NOMO-1 (cell line): ENCODE data around the gene BRCA1.
"Not testable (repeated sequence)": the region's sequence is repeated elsewhere in the genome, so short reads cannot be mapped to it uniquely, and the experiment has no call there.

Source experiments
- DNase-seq, 2 experiments: peaks; one replicate each; lab custom pipeline; 2025; ENCODE audit not compliant: unreplicated experiment in 2 of 2; lab: John Stamatoyannopoulos, UW

The BRCA1 gene

GRCh38 chr17:43125133-43125966 lies at the start of gene BRCA1:
Gene BRCA1, minus strand, starts transcription at chr17:43125364. Its CDS starts 1,268 bp downstream, at chr17:43124096.
- peak; percentile 100 for DNase-seq

- DNase-seq = peak; percentile 36 to 63
These were observed 46.7 kb upstream of the BRCA1 start for GRCh38 chr17:43171586-43172487.

DNA sequence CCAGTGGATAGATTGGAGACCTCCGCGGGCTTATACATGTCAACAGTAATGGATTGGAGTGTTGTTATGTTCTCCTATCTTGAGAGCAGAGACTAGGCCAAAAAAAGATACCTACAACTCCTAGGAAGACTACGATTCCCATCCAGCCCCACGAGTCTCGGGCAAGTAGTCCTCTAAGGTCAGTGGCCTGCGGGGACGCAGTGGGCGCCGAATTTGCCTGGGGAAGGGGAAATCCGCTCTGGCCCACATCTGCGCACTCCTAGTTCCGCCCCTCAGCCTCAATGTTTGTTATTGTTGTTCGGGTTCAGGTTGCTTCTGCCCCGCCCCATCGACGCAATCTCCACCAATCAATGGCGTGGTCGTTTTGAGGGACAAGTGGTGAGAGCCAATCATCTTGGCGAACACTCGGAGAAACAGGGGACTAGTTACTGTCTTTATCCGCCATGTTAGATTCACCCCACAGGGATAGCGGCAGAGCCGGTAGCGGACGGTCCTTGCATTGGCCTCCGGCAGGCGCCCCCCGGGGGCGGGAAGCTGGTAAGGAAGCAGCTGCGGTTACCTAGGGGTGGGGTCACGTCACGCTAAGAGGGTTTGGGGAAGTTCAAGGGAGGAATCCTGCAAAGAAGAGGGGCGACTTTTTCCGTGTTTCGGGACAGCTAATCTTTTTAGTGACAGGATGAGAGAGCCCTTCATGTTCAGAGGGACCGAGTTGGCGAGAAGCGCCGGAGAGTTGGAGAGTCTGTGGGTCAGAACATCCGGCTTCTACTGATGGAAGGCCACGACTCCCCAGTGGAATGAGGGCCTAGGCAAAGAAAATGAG lies 45.8 kb upstream of the BRCA1 start, which contains the start of gene NBR1:
Gene NBR1, plus strand, starts transcription at position 449 of the 820 bp plus-strand sequence. CDS start 4,586 bp downstream, outside the sequence.
- DNase-seq = peak; percentile 96 to 97

DNA sequence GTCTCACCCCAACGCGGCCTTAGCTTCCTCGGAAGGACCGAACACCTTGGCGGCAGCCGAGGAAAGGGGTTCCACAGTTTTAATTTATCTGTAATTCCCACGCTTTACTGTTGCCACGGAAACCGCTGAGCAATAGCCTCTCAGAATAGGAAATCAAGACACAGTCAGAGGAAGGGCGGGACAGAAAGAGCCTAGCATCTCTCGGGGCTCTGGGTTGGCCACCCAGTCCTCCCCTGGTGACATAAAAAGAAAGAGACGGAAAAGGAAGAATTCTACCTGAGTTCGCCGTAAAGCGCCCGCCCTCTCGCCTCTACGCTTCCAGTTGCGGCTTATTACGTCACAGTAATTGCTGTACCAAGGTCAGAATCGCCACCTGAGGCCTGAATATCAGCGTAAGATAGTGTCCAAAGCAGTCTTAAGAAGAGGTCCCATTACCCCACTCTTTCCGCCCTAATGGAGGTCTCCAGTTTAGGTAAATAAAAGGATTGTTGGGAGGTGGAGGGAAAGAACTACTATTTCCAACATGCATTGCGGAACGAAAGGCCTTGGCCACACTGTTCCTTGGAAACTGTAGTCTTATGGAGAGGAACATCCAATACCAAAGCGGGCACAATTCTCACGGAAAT lies 45.1 kb upstream of the BRCA1 start:
- DNase-seq = peak; percentile 97 to 99

DNA sequence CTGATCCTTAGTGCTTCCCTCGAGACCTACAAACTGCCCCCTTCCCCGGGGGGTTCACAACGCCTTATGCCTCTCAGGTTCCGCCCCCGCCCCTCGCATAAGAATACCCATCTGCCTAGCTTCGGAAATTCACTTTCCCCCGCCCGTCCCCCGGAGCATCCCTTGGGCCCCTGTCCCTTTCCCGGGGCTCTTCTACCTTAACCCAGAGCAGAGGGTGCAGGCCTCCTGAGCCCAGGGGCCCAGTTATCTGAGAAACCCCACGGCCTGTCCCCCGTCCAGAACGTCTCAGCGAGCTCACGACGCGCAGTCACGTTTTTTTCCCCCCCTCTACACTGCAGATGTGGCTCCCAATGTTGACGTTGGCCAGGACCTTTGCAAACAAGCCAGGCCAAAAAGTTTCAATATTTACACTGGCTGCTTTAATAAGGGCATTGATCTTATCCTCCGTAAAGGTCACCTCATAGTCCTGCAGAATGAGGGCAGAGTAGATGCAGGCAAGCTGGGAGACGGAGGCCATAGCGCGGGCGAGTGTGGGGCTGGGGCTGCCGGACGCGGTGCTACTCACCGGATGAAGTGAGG lies 44.5 kb upstream of the BRCA1 start:
- DNase-seq = peak in 1 of 2 experiments; percentile 41

- DNase-seq = not testable (repeated sequence)
These were observed 40.8 kb upstream of the BRCA1 start for GRCh38 chr17:43165971-43166370.

GRCh38 chr17:43159957-43160356 lies 34.8 kb upstream of the BRCA1 start:
- not testable (repeated sequence) for DNase-seq

GRCh38 chr17:43159232-43159631 lies 34.1 kb upstream of the BRCA1 start:
- not testable (repeated sequence) for DNase-seq

GRCh38 chr17:43155666-43156065 lies 30.5 kb upstream of the BRCA1 start:
- no peak for DNase-seq

- DNase-seq = not testable (repeated sequence)
These were observed 28.2 kb upstream of the BRCA1 start for GRCh38 chr17:43153197-43153835.

DNA sequence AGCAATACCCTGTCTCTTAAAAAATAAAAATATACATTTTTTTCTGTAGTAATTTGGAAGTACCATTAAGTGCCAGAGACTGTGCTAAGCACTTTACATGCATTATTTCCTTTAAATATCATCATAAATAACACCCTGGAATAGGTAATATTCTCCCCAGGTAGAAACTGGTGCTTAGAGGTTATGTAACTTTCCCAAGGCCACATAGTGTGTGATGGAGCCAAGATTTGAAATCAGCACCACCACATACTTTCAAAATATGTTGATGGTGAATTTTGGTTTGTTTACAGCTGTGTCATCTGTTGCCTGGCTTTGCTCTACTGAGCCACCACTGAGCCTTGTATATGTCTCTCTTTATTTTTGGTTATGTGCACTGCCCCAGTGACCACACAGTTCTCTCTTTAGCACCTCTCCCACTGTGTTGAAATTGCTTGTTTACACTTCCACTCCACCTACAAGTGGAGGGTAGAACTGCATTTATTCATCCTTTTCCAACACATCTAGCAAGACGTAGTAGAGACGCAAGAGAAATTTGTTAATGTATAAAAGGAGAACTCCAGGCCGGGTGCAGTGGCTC lies 26.8 kb upstream of the BRCA1 start:
- DNase-seq = no peak

DNA sequence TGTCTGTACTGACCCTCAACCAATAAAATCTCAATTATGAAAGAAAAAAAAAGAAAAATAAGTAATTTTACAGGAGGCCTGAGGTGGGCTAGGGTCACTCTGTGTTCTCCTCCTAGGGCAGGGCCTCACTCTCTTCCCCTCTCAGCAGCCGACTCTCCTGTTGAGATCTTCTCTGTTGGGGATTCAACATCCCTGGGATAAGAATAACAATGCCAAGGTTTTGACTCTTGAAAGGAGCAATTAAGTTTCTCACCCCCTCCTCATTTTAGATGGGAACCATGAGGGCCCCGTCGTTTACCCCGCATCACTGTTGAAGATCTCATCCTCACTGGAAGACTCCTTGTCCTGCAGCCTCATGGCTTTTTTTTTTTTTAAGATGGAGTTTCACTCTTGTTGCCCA lies 21.5 kb upstream of the BRCA1 start:
- DNase-seq = no peak

DNA sequence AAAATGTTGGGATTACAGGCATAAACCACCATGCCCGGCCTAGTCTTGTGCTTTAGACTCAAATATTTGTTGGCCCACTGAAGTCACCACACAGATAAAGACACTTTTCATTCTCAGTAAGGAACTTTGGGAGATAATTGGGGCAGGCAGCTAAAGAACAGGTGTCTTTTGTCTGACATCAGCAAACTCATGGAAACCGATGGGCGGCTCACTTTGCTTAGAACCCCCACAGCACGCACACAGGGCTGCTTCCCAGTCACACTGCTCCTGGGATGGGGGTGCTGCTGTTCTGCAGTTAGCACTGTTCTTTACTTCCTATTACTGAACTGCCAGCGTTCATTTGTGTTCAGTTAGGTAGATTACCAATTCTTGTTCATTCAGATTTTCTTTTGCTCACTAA lies 18.0 kb upstream of the BRCA1 start:
- DNase-seq = no peak

- DNase-seq = no peak
These were observed 17.0 kb upstream of the BRCA1 start for GRCh38 chr17:43142153-43142552.

DNA sequence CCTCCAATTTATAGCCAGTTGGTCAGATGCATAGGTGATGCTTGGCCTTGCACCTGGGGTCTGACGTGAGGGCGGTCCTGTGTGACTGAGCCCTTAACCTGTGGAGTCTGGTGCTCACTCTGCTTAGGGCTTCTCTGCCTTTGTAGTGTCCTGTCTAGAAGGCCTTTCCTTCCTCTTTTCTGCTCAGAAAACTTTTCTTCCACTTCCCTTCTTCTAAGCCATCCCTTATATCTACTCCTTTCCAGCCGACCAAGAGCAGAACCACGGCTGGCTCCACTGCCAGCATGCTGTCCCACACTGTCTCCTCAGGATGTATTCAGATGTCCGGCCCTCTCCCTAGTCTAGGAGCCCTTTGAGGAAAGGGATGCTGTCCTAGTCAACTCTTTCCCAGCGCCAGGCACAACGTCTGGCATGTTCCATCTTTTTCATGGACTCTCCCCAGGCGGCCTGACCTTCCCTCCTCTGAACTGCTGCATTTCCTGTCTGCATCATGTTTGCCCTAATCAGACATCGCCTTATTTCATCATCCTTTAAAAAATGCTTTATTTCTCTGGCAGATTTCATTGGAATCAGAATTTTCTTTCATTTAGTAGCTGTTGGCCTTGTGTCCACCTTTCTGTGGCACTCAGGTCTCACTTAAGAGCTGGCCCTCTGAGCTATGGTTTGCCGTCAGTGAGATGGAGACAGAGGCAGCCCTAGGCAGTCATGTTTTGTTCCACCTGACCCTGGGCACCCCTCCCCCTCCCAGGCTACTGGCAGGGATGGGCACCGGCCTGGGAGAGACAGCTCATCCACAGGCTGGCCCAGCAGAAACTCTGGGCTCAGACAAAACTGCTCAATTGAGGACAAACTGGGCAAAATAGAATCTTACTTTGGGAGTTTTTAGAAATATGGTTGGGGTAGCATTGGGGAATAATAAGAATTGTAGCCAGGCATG lies 15.5 kb upstream of the BRCA1 start:
- DNase-seq = peak; percentile 20 to 66

- not testable (repeated sequence) for DNase-seq
These were observed 13.4 kb upstream of the BRCA1 start for GRCh38 chr17:43138531-43138930.

DNA sequence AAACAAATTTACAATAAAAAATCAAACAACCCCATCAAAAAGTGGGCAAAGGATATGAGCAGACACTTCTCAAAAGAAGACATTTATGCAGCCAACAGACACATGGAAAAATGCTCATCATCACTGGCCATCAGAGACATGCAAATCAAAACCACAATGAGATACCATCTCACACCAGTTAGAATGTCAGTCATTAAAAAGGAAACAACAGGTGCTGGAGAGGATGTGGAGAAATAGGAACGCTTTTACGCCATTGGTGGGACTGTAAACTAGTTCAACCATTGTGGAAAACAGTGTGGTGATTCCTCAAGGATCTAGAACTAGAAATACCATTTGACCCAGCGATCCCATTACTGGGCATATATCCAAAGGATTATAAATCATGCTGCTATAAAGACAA lies 11.4 kb upstream of the BRCA1 start:
- DNase-seq = not testable (repeated sequence)

DNA sequence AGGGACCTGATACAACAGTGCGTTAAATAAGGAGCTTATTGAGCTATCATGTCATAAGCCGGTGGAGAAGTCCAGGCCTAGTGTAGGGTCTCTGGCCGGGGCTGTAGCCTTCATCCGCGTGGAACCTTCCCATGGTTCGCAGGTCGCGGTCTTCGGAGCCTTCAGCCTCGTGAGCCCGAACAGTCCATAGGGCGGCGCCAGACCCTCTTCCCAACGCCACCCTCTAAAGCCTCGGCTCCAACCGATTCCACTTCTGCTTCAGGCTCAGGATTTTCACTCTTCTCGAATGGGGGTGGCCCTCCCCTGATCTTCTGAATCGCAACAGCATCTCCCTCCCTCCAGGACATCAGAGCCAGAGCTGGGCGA lies 10.3 kb upstream of the BRCA1 start:
- DNase-seq = no peak
